Ovary (tissue), 9 donors: ENCODE measurements around the gene TMEM232. TPM values are rescaled to one million over a fixed set of nuclear protein-coding genes. Genes with fewer than 3 reads are reported as not detected.

Experiments
- DNase-seq, 5 donors: peaks; one replicate each; pipeline ENCODE4 v3.0.0-alpha.2; 2019 to 2020
- H3K27ac ChIP-seq, 2 donors: fragments of 200-600 bp; one replicate each; pipeline versions ENCODE4 v1.5.1 to v1.8.0; 2019 to 2022
- H3K27me3 ChIP-seq: fragments of 200-600 bp; one replicate; pipeline ENCODE4 v1.8.0; 2022
- H3K36me3 ChIP-seq: fragments of 200-600 bp; sonication (generic); one replicate; pipeline ENCODE4 v1.5.1; 2019
- H3K4me1 ChIP-seq: one replicate; pipeline ENCODE4 v1.8.1; 2013; ENCODE audit warnings: mild to moderate bottlenecking, moderate library complexity; ENCODE audit not compliant: insufficient read depth
- H3K4me3 ChIP-seq: fragments of 200-600 bp; sonication (generic); one replicate; pipeline ENCODE4 v1.5.1; 2017
- H3K9me3 ChIP-seq, 2 donors: fragments of 200-600 bp in 1 of 2; sonication (generic) in 1 of 2; one replicate each; pipeline versions ENCODE4 v1.5.1 to v1.8.1; 2013 to 2019; ENCODE audit warnings: mild to moderate bottlenecking in 1 of 2, moderate library complexity in 1 of 2
- EP300 ChIP-seq: sonication (generic); formaldehyde crosslinking; IDR thresholded peaks from one replicate; pipeline ENCODE4 v1.6.1; 2017; ENCODE audit warnings: antibody characterized with exemption
- POLR2A ChIP-seq: fragments of 450-650 bp; IDR thresholded peaks from one replicate; pipeline ENCODE4 v1.6.1; 2017; ENCODE audit warnings: antibody characterized with exemption, mild to moderate bottlenecking, moderate library complexity
- WGBS, 3 donors: extraction: QIAGEN DNeasy Blood & Tissue Kit in 1 of 3; methylation state at CpG; one replicate each; pipeline versions ENCODE4 v1.1.5 to v1.1.7; 2013 to 2017; 5-methylcytosine and 5-hydroxymethylcytosine counted together
- intact Hi-C, 4 donors: fragments of 100-400 bp; cut with DNase I; formaldehyde crosslinking; loops; one replicate each; pipeline versions ENCODE4 v1.11.0 to v1.15.1; 2022 to 2023
- polyA plus RNA-seq, 2 donors: library from polyadenylated mRNA; stranded (reverse); fragments of 200-250 nt in 1 of 2; fragments of 350-450 nt in 1 of 2; fragmentation: Illumina TruSeq in 1 of 2; extraction: RNeasy Lipid Tissue Mini Kit (QIAGEN cat#74804) in 1 of 2; gene quantifications; one replicate each; pipeline ENCODE4 v1.2.3, GENCODE V29; 2013 to 2014
- total RNA-seq, 7 donors: library from RNA; depleted of rRNA in 2 of 7; stranded (reverse); fragments of >200 nt in 2 of 7; fragmentation: NEBNext Ultra II Directional in 3 of 7; extraction: Animal tissue kit (Norgen Biotek cat#: 25700) in 3 of 7; gene quantifications; one replicate each; pipeline versions ENCODE4 v1.1.0 to v1.2.4, GENCODE V29; 2016 to 2023
- TF ChIP-seq, protein P1 (sequence below), 3 donors: fragments of 450-650 bp in 2 of 3; fragments of 200-600 bp in 1 of 3; IDR thresholded peaks; one replicate each; pipeline versions ENCODE4 v1.5.1 to v1.8.0; 2016 to 2022; ENCODE audit warnings: antibody characterized with exemption in 3 of 3, mild to moderate bottlenecking in 1 of 3
- donor health status: DM: no; HTN: no; CAD: no; lungs with moderate emphysema.
- donor health status: DM: no; HTN: no; CAD: no.
- donor health status: Bipolar disorder and iron deficiency.
- donor health status: DM: yes; HTN: yes; CAD: no.
- donor health status: DM: no; HTN: no; CAD: no.
- donor health status: DM: yes; HTN: yes; CAD: no.

The TMEM232 gene
- total and polyA plus RNA-seq, 9 donors: 0.70 to 23.6 (median 2.8) TPM

DNA sequence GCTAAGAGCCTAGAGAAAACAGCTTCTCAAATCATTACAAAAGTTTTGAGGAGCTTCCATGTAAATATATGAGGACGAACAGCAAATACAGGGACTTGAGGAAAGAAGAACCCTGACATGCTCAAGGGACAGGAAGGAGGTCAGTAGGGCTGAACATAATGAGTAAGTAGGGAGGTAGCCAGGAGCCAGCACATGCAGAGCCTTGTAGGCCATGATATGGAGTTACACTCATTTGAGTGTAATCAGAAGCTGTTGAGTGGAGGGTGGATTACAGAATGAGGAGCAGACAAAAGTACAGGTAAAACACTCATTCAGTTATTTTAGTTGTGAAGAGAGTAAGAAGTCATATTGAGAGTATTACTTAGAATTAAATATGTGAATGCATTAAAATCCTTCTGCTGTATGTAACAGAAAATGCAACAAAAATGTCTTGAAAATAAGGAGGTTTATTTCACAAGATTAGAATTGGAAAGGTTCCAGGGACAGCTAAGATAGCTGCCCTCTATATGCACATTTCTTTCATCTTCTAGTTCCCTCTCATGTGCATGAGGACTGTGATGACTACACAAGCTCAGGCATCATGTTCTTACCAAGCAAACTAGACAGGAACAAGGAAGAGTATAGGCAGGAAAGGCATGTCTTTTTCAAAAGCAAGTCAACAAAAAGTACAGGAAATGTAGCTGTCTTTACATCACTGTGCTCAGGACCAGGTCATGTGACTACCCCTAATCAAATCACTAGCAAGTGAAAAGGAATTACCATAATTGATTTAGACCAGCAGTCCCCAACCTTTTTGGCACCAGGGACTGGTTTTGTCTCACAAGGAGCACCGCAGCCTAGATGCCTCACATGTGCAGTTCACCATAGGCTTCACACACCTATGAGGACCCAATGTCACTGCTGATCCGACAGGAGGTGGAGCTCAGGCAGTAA, 87.2 kb downstream of the TMEM232 start:
- intact Hi-C loops: no loop called here
- DNase-seq: no peak
- Histone ChIP-seq H3K4me1 (no peaks in the 10 kb centered on the region), H3K4me3 (no peak overlapping the region), H3K9me3 (no peaks in the 10 kb centered on the region), H3K27ac (no peak overlapping the region), H3K36me3 (no peaks in the 10 kb centered on the region), H3K27me3 (no peaks in the 10 kb centered on the region)
- 94 to 98% (median 95%) methylated on average over 3 of the region's 3 CpGs for WGBS, 3 donors
- TF ChIP-seq, protein P1, sequence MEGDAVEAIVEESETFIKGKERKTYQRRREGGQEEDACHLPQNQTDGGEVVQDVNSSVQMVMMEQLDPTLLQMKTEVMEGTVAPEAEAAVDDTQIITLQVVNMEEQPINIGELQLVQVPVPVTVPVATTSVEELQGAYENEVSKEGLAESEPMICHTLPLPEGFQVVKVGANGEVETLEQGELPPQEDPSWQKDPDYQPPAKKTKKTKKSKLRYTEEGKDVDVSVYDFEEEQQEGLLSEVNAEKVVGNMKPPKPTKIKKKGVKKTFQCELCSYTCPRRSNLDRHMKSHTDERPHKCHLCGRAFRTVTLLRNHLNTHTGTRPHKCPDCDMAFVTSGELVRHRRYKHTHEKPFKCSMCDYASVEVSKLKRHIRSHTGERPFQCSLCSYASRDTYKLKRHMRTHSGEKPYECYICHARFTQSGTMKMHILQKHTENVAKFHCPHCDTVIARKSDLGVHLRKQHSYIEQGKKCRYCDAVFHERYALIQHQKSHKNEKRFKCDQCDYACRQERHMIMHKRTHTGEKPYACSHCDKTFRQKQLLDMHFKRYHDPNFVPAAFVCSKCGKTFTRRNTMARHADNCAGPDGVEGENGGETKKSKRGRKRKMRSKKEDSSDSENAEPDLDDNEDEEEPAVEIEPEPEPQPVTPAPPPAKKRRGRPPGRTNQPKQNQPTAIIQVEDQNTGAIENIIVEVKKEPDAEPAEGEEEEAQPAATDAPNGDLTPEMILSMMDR (IDR thresholded peaks at IDR 0.05): no peak
- TF ChIP-seq EP300: no peak

DNA sequence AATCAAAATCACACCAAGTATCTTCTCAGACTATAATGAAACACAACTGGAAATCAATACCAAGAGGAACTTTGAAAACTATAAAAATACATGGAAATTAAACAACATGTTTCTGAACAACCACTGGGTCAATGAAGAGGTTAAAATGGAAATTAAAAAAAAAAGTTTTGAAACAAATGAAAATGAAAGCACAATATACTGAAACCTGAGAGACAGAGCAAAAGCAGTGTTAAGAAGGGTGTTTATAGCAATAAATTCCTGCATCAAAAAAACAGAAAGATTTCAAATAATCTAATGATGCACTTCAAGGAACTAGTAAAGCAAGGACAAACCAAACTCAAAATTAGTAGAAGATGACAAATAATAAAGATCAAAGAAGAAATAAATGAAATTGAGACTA, 92.0 kb downstream of the TMEM232 start:
- intact Hi-C loops: no loop called here
- H3K4me1 ChIP-seq: no peaks in the 10 kb centered on the region
- DNase-seq: no peak
- H3K27ac ChIP-seq: no peak overlapping the region
- no peak for TF ChIP-seq EP300
- TF ChIP-seq, protein P1 (IDR thresholded peaks at IDR 0.05): no peak
- no peaks in the 10 kb centered on the region for H3K36me3 ChIP-seq
- H3K27me3 ChIP-seq: no peaks in the 10 kb centered on the region
- no peak overlapping the region for H3K4me3 ChIP-seq
- no peaks in the 10 kb centered on the region for H3K9me3 ChIP-seq

- DNase-seq: no peak
- Histone ChIP-seq H3K36me3 (no peaks in the 10 kb centered on the region), H3K4me3 (no peak overlapping the region), H3K27me3 (no peaks in the 10 kb centered on the region), H3K9me3 (no peaks in the 10 kb centered on the region), H3K4me1 (no peaks in the 10 kb centered on the region), H3K27ac (no peak overlapping the region)
- WGBS, 3 donors: 73 to 89% (median 88%) methylated on average over 1 of the region's 1 CpG
- intact Hi-C loops: no loop called here
- TF ChIP-seq, protein P1 (IDR thresholded peaks at IDR 0.05): no peak
- no peak for TF ChIP-seq POLR2A
- no peak for TF ChIP-seq EP300
Observed at GRCh38 chr5:110631236-110631635, 95.2 kb downstream of the TMEM232 start.

DNA sequence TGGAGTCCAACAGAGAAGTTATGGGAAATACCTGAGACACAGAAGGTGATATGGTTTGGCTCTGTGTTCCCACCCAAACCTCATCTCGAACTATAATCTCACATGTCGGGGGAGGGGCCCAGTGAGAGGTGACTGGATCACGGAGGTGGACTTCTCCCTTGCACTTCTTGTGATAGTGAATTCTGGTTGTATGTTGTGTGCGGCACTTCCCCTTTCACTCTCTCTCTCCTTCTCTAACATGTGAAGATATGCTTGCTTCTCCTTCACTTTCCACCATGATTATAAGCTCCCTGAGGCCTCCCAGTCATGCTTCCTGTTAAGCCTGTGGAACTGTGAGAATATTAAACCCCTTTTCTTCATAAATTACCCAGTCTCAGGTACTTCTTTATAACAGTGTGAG, 96.1 kb downstream of the TMEM232 start:
- TF ChIP-seq, protein P1 (IDR thresholded peaks at IDR 0.05): no peak
- TF ChIP-seq POLR2A: no peak
- TF ChIP-seq EP300: no peak
- no peaks in the 10 kb centered on the region for H3K36me3 ChIP-seq
- no peak overlapping the region for H3K27ac ChIP-seq
- intact Hi-C loops: no loop called here
- H3K27me3 ChIP-seq: no peaks in the 10 kb centered on the region
- 85 to 91% (median 88%) methylated on average over 4 of the region's 4 CpGs for WGBS, 3 donors
- no peak overlapping the region for H3K4me3 ChIP-seq
- no peaks in the 10 kb centered on the region for H3K9me3 ChIP-seq
- no peak for DNase-seq
- no peaks in the 10 kb centered on the region for H3K4me1 ChIP-seq
